ENCODE data around the gene GJB6. TPM values are rescaled to one million over a fixed set of nuclear protein-coding genes. Genes with fewer than 3 reads are reported as not detected.

GJB6 gene
- total and polyA plus RNA-seq, 2 experiments from 2014 or later = not detected

- H3K79me2 ChIP-seq (replicated peaks; ENCODE audit: insufficient read depth) = no peaks in the 10 kb centered on the region
- Mint-ChIP-seq H3K27me3 (ENCODE audit: insufficient read depth, low read depth, poor library complexity) (peaks cover 56% of the 10 kb centered on the region), H3K4me3 (peak overlapping the region; percentile 42; the same call in 2 of the 3 replicates), H3K4me1 (peaks cover 11% of the 10 kb centered on the region), H3K9me3 (no peaks in the 10 kb centered on the region), H3K27ac (no peak overlapping the region), H3K36me3 (ENCODE audit: low read depth) (no peaks in the 10 kb centered on the region)
- H3K27ac ChIP-seq (ENCODE audit: low read depth) = no peak overlapping the region
- H3K27me3 ChIP-seq (ENCODE audit: insufficient read depth) = peaks cover 77% of the 10 kb centered on the region
- H2AFZ ChIP-seq = no peak overlapping the region; the same call in 1 of the 2 replicates
- H4K20me1 ChIP-seq (replicated peaks; ENCODE audit: insufficient read depth) = peaks cover 5% of the 10 kb centered on the region; the same call in 1 of the 2 replicates
- H3F3A ChIP-seq (replicated peaks; ENCODE audit: low read depth) = no peaks in the 10 kb centered on the region
- H3K4me2 ChIP-seq = peak overlapping the region; percentile 89
- peaks cover 9% of the 10 kb centered on the region; the same call in 1 of the 2 replicates for H3K4me1 ChIP-seq (ENCODE audit: insufficient read depth)
- DNase-seq (ENCODE audit: low spot score) (no peak), ATAC-seq (peak; percentile 44)
- TF ChIP-seq ETS1 (IDR thresholded peaks at IDR 0.05) = no peak
- no peak for TF ChIP-seq JUNB (IDR thresholded peaks at IDR 0.05; ENCODE audit: unreplicated experiment)
- no peak for TF ChIP-seq EZH2phosphoT487 (IDR thresholded peaks at IDR 0.05; ENCODE audit: unreplicated experiment)
- TF ChIP-seq ZNF114 (CRISPR knock-in tag; IDR thresholded peaks at IDR 0.05) = no peak
- TF ChIP-seq REST (IDR thresholded peaks at IDR 0.05; ENCODE audit: unreplicated experiment) = no peak
- no peak for TF ChIP-seq ZNF462 (CRISPR knock-in tag; IDR thresholded peaks at IDR 0.05)
- no peak for TF ChIP-seq CTCF (conservative IDR thresholded peaks at IDR 0.05; ENCODE audit: low read depth in 2 of 2)
- no peak for TF ChIP-seq ZNF331 (CRISPR knock-in tag; IDR thresholded peaks at IDR 0.05; ENCODE audit: low read depth)
- no peak for TF ChIP-seq CREB1 (CRISPR knock-in tag; IDR thresholded peaks at IDR 0.05; ENCODE audit: low read depth)
- no peak for TF ChIP-seq EZH2 (IDR thresholded peaks at IDR 0.05; ENCODE audit: low read depth, unreplicated experiment)
- no peak for TF ChIP-seq STAT1 (IDR thresholded peaks at IDR 0.05; ENCODE audit: unreplicated experiment)
- no peak for TF ChIP-seq NANOG (IDR thresholded peaks at IDR 0.05; ENCODE audit: borderline replicate concordance)
- TF ChIP-seq POLR2AphosphoS5 (IDR thresholded peaks at IDR 0.05; ENCODE audit: low read depth) = no peak
- no peaks in the 10 kb centered on the region for H3K36me3 ChIP-seq (ENCODE audit: insufficient read depth)
- peak overlapping the region; percentile 69 for H3K4me3 ChIP-seq
- no peaks in the 10 kb centered on the region for H3K9me2 ChIP-seq (ENCODE audit: insufficient read depth)
Observed at GRCh38 chr13:20232556-20233277, 598 bp upstream of the GJB6 start.
